A549 treated with Mapracorat at 1 μM for 4 hours (cell line): ENCODE measurements around the gene COL5A2. TPM values are rescaled to one million over a fixed set of nuclear protein-coding genes. Genes with fewer than 3 reads are reported as not detected.

Source experiments
- total RNA-seq: library from RNA; stranded (reverse); fragments of 200-300 nt; extraction: Qiagen RNA extraction; gene quantifications from 5 replicates; pipeline ENCODE4 v1.2.3, GENCODE V29; 2022

COL5A2 gene
- total RNA-seq: 45.0 to 80.0 TPM (median 66.6 TPM) in 5 replicates

GRCh38 chr2:189179570-189179950, at the start of gene COL5A2:
Gene COL5A2 (minus strand): TSS chr2:189179761. CDS start chr2:189179604, 157 bp downstream.

Other genes starting within 250 kb of the COL5A2 start
- 0.07 to 0.26 TPM (median 0.15 TPM) in 5 replicates for gene COL3A1, start 205.4 kb downstream of the COL5A2 start, total RNA-seq